GM12878 (cell line): ENCODE data around the gene DYDC2. TPM values are rescaled to one million over a fixed set of nuclear protein-coding genes. Genes with fewer than 3 reads are reported as not detected.

ENCODE experiments used
- ATAC-seq: fragments of 200-7000 bp; cut with Tn5 transposase; 3 replicates; pipeline ENCODE4 v1.9.1; 2020; ENCODE audit warnings: mild to moderate bottlenecking, moderate library complexity
- BruUV-seq: library from RNA; stranded (reverse); fragments of 400-500 nt; replicated peaks from 2 replicates; lab custom pipeline; 2021; lab: Mats Ljungman, UMichigan
- CTCF ChIA-PET: fragments of 300-600 bp; sonication (Branson Sonifier 250); formaldehyde crosslinking; extraction: SDS; loops from one replicate; lab custom pipeline; 2021; ENCODE audit warnings: inconsistent platforms; lab: Yijun Ruan, JAX
- POLR2A ChIA-PET: fragments of 350-600 bp; formaldehyde crosslinking; extraction: SDS; loops from one replicate; lab custom pipeline; 2021; ENCODE audit warnings: inconsistent platforms; lab: Charles Lee
- RAD21 ChIA-PET: fragments of 300-600 bp; sonication (Branson Sonifier 250); formaldehyde crosslinking; loops from one replicate; lab custom pipeline; 2023; ENCODE audit warnings: antibody characterized with exemption; ENCODE audit not compliant: unreplicated experiment; lab: Charles Lee
- SMC1A ChIA-PET: fragments of 300-600 bp; sonication (Branson Sonifier 250); formaldehyde crosslinking; loops from one replicate; lab custom pipeline; 2023; ENCODE audit not compliant: unreplicated experiment, uncharacterized antibody; lab: Charles Lee
- DNase-seq: peaks from one replicate; pipeline ENCODE4 v3.0.0-alpha.2; 2011; ENCODE audit warnings: low read depth, low spot score
- FAIRE-seq: peaks from 3 replicates; lab custom pipeline; 2011; peaks lifted over from hg19 to GRCh38; lab: Jason Lieb, UNC
- H2AFZ ChIP-seq: 2 replicates; pipeline ENCODE4 v1.6.0; 2011; ENCODE audit warnings: low read depth, low read length, control low read depth; ENCODE audit not compliant: control insufficient read depth
- H3K27ac ChIP-seq: 2 replicates; pipeline ENCODE4 v1.5.1; 2011; ENCODE audit warnings: control low read depth; ENCODE audit not compliant: control insufficient read depth, insufficient read depth
- H3K27me3 ChIP-seq, 2 experiments: replicated peaks in 1 of 2; 2 replicates each; pipeline versions ENCODE4 v1.6.0 to v1.6.1; 2011; ENCODE audit warnings: low read length in 1 of 2; ENCODE audit not compliant: control insufficient read depth in 2 of 2, insufficient read depth in 2 of 2
- H3K36me3 ChIP-seq, 2 experiments: 2 replicates each; pipeline ENCODE4 v1.5.1; 2011; ENCODE audit warnings: low read length in 1 of 2; ENCODE audit not compliant: control insufficient read depth in 2 of 2, insufficient read depth in 2 of 2
- H3K4me1 ChIP-seq: 2 replicates; pipeline ENCODE4 v1.6.1; 2011; ENCODE audit warnings: mild to moderate bottlenecking, low read length, moderate library complexity, mixed read lengths; ENCODE audit not compliant: control insufficient read depth, insufficient read depth
- H3K4me2 ChIP-seq: 2 replicates; pipeline ENCODE4 v1.6.0; 2011; ENCODE audit warnings: control low read depth; ENCODE audit not compliant: control insufficient read depth, insufficient read depth
- H3K4me3 ChIP-seq: fragments of 200-600 bp; sonication (generic); 2 replicates; pipeline ENCODE4 v1.5.1; 2016
- H3K79me2 ChIP-seq: 2 replicates; pipeline ENCODE4 v1.6.0; 2011; ENCODE audit warnings: low read length; ENCODE audit not compliant: control insufficient read depth, insufficient read depth
- H3K9ac ChIP-seq: 2 replicates; pipeline ENCODE4 v1.8.0; 2011; ENCODE audit warnings: low read length, control low read depth, mixed read lengths; ENCODE audit not compliant: control insufficient read depth, insufficient read depth
- H3K9me3 ChIP-seq: replicated peaks from 3 replicates; pipeline ENCODE4 v1.5.1; 2011; ENCODE audit warnings: mild to moderate bottlenecking, low read length; ENCODE audit not compliant: control insufficient read depth, insufficient read depth
- H4K20me1 ChIP-seq: 2 replicates; pipeline ENCODE4 v1.6.0; 2011; ENCODE audit not compliant: control insufficient read depth, insufficient read depth
- ESRRA ChIP-seq: IDR thresholded peaks from 2 replicates; pipeline ENCODE4 v1.6.1; 2012; ENCODE audit warnings: mild to moderate bottlenecking, low read length, improper control_type of control experiment
- HCFC1 ChIP-seq: fragments of 150-350 bp; IDR thresholded peaks from 2 replicates; pipeline ENCODE4 v1.6.1; 2014; ENCODE audit warnings: low read length
- NR2F1 ChIP-seq: fragments of 450-650 bp; conservative IDR thresholded peaks from 2 replicates; pipeline ENCODE4 v1.6.1; 2017; ENCODE audit warnings: mild to moderate bottlenecking
- POLR2A ChIP-seq: IDR thresholded peaks from 2 replicates; pipeline ENCODE4 v1.6.1; 2011; ENCODE audit warnings: low read depth, mild to moderate bottlenecking, low read length
- RAD51 ChIP-seq: fragments of 450-650 bp; IDR thresholded peaks from 2 replicates; pipeline ENCODE4 v1.6.1; 2016; ENCODE audit warnings: moderate library complexity, mild to moderate bottlenecking, inconsistent platforms
- ZBTB4 ChIP-seq: fragments of 450-650 bp; formaldehyde crosslinking; IDR thresholded peaks from 2 replicates; pipeline ENCODE4 v1.4.0; 2022; ENCODE audit warnings: mild to moderate bottlenecking, moderate library complexity
- WGBS: methylation state at CpG from one replicate; pipeline ENCODE4 v1.1.6; 2016; ENCODE audit warnings: low lambda C conversion rate; ENCODE audit not compliant: insufficient replicate concordance, insufficient coverage; ENCODE audit errors: missing lambda C conversion rate; 5-methylcytosine and 5-hydroxymethylcytosine counted together
- in situ Hi-C: fragments of 300-500 bp; cut with MboI; formaldehyde crosslinking; loops from 9 replicates; pipeline ENCODE4 v1.14.3; 2018; ENCODE audit warnings: mixed read lengths
- intact Hi-C: fragments of 100-400 bp; cut with micrococcal nuclease; formaldehyde crosslinking; loops from one replicate; pipeline ENCODE4 v1.14.2; 2022; ENCODE audit not compliant: unreplicated experiment
- polyA plus RNA-seq, 11 experiments: library from polyadenylated mRNA; depleted of rRNA in 4 of 11; unstranded in 6 of 11; stranded (reverse) in 5 of 11; fragments of >200 nt; fragmentation: Nextera tagmentation in 4 of 11; fragmentation: Illumina TruSeq in 1 of 11; extraction: Ambion mirVana in 4 of 11; extraction: Trizol in 1 of 11; gene quantifications; 1 replicate in 1 of 11; 2 replicates in 10 of 11; pipeline versions ENCODE4 v1.2.1 to v1.2.3, GENCODE V29; 2011 to 2016; ENCODE audit warnings: inconsistent platforms in 2 of 11, missing spikeins in 2 of 11, low read depth in 1 of 11
- total RNA-seq, 4 experiments: library from RNA; depleted of rRNA in 3 of 4; stranded (reverse); fragments of >200 nt in 3 of 4; fragmentation: Illumina TruSeq in 1 of 4; extraction: Trizol in 1 of 4; gene quantifications; 2 replicates each; pipeline versions ENCODE4 v1.2.1 to v1.2.3, GENCODE V29; 2013 to 2021

DYDC2 gene
- total and polyA plus RNA-seq, 10 of the 15 experiments (the other 5 are each of a cell fraction or from before 2014, with no cell fraction given) = 0.18 TPM; not detected in 9

- Histone ChIP-seq H3K9me3 (no peaks in the 10 kb centered on the region), H4K20me1 (no peaks in the 10 kb centered on the region), H3K27me3 (peaks cover 0 to 3% of the 10 kb centered on the region in 2 experiments; a peak in 2 of 4 replicates), H3K4me2 (peak overlapping the region; percentile 68), H3K27ac (no peak overlapping the region), H3K4me3 (peak overlapping the region; percentile 77), H3K4me1 (no peaks in the 10 kb centered on the region; the same call in 1 of the 2 replicates), H3K36me3 (no peaks in the 10 kb centered on the region), H2AFZ (peak overlapping the region; percentile 88; the same call in 1 of the 2 replicates), H3K79me2 (no peaks in the 10 kb centered on the region), H3K9ac (peak overlapping the region; percentile 64)
- no TSS peak for BruUV-seq
- SMC1A ChIA-PET = interaction anchor here (2.7 kb wide), 1 partner anchor 13 kb away, joined by 8 read pairs; no protein-coding TSS in a partner anchor
- POLR2A ChIA-PET = interaction anchor here (0.5 to 1.1 kb wide), 2 partner anchors 12 to 15 kb away, joined by 3 to 7 read pairs; no protein-coding TSS in a partner anchor
- RAD21 ChIA-PET = interaction anchor here (3.3 kb wide), 1 partner anchor 12 kb away, joined by 22 read pairs; no protein-coding TSS in a partner anchor
- CTCF ChIA-PET = interaction anchor here (0.8 kb wide), 1 partner anchor 11 kb away, joined by 3 read pairs; no protein-coding TSS in a partner anchor
- no peak for FAIRE-seq
- 63% methylated on average over 12 of the region's 12 CpGs for WGBS
- in situ Hi-C loops = no loop called here
- no peak for TF ChIP-seq HCFC1
- no peak for TF ChIP-seq ESRRA
- no peak for TF ChIP-seq RAD51
- TF ChIP-seq ZBTB4 (CRISPR knock-in tag) = no peak
- TF ChIP-seq POLR2A = no peak
- TF ChIP-seq NR2F1 = no peak
- ATAC-seq = no peak
- intact Hi-C loops = no loop called here
- DNase-seq = no peak
These were observed 52.5 kb downstream of the DYDC2 start for GRCh38 chr10:80409121-80409520.
